NCI-H2196 (cell line): Measurements from ENCODE around the gene APOC4.
A peak's percentile ranks its signal among the peaks of the same experiment; 100 is the strongest.
"Not testable (repeated sequence)": the region's sequence is repeated elsewhere in the genome, so short reads cannot be mapped to it uniquely, and the experiment has no call there.

ENCODE experiments used
- DNase-seq: peaks from one replicate; lab custom pipeline; 2025; ENCODE audit not compliant: unreplicated experiment; lab: John Stamatoyannopoulos, UW

The APOC4 gene

GRCh38 chr19:44957526-44957925 is 15.5 kb downstream of the APOC4 start:
- DNase-seq: no peak

GRCh38 chr19:44958090-44958489 is 16.1 kb downstream of the APOC4 start:
- DNase-seq: no peak

DNA sequence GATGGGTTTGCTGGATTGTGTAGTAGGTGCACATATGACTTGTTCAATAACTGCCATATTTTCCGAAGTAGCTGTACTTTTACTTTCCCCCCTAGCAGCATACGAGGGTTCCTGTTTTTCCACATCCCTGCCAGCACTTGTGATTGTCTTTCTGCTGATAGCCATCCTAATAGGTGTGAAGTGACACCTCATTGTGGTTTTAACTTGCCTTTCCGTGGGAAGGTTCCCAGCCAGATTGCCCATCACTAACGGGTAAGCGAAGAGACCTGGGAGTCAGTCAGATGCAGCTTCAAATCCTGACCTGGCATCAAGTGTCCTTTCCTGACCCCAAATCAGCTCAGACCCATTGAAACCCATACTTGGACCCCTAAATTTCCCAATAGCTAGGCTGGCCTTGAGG is 17.7 kb downstream of the APOC4 start:
- DNase-seq: no peak

DNA sequence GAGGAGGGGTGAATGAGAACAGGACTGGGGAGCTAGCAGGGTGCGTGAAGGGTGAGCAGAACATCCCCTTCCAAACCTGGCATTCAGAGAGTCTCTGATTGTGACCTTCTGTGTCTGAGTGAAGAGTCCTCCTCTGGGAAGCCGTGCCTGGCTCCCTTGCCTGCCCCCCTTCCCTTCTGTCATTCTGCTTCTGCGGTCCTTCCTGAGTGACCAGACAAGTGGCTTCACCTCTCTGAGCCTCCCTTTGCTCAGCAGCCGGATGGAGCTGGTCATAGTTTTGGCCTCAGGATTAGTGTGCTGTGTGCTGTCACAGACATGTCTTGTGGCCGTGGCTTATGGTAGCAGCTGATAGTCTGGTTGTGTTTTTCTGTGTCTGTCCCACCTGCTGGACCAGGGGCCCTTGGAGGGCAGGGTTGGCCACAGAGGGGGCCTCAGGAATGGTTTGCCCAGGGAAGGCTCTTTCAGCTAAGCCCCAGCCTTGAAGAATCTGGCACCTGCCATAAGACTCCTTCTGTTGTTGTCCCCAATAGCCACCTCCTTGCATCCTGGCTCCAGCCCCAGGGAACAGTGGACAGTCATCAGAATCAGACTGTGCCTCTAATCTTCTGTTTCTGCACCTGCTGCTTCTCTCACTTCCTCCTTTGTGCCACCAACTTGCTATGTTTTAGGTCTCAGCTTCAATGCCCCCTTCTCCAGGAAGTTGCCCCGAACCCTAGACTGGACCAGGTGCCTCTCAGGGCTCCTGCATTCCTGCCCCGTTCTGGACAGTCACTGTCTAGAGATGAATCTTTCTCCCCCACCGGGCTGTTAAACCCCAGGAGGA is 19.1 kb downstream of the APOC4 start:
- no peak for DNase-seq

- DNase-seq: no peak
Measured at GRCh38 chr19:44961821-44962220, 19.8 kb downstream of the APOC4 start.

- DNase-seq: no peak
Measured at GRCh38 chr19:44968118-44968517, 26.1 kb downstream of the APOC4 start.

DNA sequence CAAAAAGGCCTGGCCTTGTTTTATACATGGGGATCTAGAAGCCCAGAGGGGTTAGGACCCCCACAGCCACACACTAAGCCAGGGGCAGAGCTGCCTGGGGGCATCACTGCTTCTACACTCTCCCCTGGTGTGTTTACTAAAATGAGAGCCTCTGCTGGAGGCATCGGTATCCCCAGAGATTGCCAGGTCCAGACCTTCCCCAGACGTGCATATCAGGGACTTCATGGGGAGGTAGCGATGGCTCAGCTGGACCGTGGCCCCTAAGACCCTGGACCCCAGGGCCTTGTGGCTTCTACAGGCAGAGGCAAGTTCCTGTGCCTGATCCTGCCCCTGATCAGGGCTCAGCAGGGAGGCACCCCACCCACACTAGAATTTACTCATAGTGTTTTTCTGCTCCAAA is 26.6 kb downstream of the APOC4 start:
- no peak for DNase-seq

DNA sequence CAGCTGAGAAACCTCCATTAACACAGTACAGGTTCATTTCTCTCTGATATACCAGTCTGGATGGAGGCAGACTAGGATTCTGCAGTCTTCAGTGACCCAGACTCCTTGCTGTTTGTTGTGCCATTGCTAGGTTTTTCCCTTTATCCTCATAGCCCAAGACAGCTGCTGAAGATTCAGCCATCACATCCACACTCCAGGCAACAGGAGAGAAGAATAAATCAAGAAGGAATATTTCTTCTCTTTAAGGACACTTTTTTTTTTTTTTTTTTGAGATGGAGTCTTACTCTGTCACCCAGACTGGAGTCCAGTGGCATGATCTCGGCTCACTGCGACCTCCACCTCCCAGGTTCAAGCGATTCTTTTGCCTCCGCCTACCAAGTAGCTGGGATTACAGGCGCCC is 27.4 kb downstream of the APOC4 start:
- DNase-seq: no peak

- DNase-seq: not testable (repeated sequence)
Measured at GRCh38 chr19:44971451-44971850, 29.4 kb downstream of the APOC4 start.

DNA sequence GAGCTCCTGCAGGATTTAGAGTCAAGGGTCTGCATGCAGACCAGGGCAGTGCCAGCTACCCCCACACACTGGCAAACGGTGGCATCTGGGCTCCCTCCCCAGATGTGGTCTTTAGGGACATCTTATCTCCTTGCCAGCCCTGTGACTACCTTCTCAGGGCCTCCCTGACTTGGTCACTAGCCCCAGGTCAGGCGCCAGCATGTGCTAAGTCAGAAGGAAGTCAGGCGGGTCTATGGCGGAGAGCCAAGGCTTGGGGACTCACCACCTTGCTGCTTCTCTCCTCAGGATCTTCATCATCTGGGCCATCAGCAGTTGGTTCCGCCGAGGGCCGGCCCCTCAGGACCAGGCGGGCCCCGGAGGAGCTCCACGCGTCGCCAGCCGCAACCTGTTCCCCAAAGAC is 30.8 kb downstream of the APOC4 start:
- no peak for DNase-seq

DNA sequence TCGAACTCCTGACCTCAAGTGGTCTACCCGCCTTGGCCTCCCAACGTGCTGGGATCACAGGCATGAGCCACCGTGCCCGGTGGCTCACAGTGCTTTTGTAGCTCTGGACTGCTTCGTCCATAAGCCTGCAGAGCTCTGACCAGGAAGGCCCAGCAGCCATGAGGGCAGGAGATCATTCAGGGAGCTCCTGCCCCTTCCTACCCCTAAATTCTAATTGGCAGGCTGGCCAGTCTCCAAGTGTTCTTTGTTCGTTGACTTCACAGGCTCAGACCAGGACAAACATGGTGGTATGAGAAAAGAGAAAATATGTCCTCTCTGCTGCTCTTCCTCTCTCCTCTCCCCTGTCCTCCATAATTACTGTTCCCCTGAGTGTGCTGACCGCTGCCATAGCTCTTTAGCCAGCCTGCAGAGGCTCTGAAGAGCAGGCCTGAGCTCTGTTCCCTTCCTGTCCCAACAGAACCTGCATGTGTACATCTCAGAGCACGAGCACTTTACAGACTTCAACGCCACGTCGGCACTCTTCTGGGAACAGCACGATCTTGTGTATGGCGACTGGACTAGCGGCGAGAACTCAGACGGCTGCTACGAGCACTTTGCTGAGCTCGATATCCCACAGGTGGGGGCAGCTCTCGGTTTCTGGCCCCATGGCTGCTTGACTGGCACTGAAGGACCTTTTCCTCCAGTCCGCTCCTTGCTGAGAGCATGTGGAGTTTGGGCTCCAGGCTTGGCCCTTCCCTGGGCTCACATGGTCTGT is 32.1 kb downstream of the APOC4 start:
- no peak for DNase-seq

GRCh38 chr19:44974857-44975256 is 32.8 kb downstream of the APOC4 start:
- no peak for DNase-seq

DNA sequence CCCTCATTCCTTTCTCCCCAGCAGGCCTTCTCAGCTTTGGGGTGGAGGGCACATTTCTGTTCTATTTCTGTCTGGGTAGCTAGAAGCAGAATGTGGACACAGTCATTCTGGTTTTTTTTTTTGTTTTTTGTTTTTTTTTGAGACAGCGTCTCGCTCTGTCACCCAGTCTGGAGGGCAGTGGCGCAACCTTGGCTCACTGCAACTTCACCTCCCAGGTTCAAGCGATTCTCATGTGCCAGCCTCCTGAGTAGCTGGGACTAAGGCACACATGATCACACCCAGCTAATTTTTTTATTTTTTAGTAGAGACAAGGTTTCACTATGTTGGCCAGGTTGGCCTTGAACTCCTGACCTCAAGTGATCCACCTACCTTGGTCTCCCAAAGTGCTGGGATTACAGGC is 33.4 kb downstream of the APOC4 start:
- no peak for DNase-seq

GRCh38 chr19:44984005-44984404 is 42.0 kb downstream of the APOC4 start:
- DNase-seq: no peak

DNA sequence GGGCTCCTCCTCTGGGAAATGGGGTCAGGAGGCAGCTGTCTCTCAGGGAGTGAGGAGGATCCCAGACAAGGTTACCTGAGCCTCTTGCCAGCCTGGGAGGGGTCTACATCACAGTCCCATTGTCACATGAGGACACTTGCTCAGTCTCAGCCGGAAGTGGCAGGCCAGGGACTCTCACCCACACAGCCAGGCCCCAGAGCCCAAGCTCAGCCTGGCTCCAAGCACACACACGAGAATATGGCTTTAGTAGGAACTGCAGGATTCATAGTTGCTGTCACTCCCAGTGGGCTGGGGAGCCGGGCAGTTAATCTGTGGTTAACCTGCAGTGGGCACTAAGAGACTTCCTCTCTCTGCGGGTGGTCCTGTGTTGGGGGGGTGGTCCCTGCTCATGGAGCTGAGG is 43.4 kb downstream of the APOC4 start:
- no peak for DNase-seq

DNA sequence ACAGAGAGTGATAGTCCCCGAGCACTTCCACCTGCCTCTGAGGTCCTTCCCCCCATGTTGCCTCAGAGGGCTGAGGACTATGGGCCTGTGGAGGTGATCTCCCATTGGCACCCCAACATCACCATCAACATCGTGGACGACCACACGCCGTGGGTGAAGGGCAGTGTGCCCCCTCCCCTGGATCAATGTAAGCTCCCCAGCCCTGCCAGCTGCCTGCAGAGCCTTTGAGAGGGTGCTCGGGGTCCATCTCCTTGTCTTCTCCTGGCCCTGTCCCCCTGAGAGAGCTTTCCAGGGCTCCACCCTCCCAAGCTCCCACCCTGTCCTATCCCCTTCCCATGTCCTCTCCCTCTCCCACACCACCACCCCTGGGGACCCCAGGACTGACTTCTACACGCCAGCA is 44.4 kb downstream of the APOC4 start:
- DNase-seq: no peak

DNA sequence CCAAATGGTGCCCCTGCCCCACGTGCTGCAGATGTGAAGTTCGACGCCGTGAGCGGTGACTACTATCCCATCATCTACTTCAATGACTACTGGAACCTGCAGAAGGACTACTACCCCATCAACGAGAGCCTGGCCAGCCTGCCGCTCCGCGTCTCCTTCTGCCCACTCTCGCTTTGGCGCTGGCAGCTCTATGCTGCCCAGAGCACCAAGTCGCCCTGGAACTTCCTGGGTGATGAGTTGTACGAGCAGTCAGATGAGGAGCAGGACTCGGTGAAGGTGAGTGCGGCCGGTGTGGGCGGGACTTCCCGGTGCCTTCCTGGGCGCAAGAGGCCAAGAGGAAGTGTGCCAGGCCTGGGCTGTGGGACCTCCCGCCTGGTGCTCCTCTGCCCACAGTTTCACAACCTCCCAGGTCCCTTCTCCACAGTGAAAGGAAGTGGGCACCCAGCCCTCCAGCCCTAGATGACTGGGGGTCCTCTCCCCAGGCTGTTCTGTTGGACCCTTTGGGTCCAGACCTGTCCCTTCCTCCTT is 45.2 kb downstream of the APOC4 start:
- DNase-seq: no peak

DNA sequence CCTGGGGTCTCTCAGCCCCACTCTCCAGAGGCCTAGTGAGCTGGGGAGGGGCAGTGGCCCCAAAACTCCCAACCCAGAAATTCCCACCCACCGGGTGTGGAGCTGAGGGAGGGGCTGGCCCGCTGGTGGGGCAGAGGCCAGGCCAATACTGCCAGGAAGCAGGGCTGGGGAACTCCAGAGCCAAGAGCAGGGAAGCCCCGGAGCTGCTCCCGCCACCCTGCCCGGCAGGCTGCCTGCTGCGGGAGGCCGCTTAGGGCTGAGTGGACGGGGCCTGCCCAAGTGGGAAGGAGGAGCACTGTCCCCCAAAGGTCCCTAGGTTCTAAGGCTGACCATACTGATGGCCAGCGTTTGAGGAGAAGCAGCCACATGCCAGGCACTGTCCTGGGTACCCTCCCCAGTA is 46.2 kb downstream of the APOC4 start:
- DNase-seq: no peak

GRCh38 chr19:44988896-44989556 is 47.0 kb downstream of the APOC4 start:
- peak; percentile 69 for DNase-seq

GRCh38 chr19:44990459-44990858 is 48.4 kb downstream of the APOC4 start:
- no peak for DNase-seq

DNA sequence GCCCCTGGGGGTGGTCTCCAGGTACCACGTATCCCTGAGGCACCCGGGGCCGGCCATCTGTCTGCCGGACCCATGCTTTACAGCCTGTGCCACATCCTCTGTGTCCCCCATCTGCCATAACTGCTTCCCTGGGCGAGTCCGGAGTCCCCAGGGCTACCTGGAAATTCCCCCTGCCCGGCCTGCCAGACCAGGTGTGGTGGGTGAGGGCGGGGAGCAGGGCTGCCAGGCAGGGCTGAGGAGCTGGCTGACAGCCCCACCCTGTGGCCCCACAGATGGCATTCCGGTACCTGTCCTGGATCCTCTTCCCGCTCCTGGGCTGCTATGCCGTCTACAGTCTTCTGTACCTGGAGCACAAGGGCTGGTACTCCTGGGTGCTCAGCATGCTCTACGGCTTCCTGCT is 48.9 kb downstream of the APOC4 start:
- DNase-seq: no peak
